Uterus (tissue), 4 donors: ENCODE measurements around the gene GPR161. TPM values are rescaled to one million over a fixed set of nuclear protein-coding genes. Genes with fewer than 3 reads are reported as not detected.

Experiments used
- DNase-seq, 2 donors: peaks; one replicate each; pipeline ENCODE4 v3.0.0-alpha.2; 2019 to 2020
- H3K27ac ChIP-seq, 2 donors: fragments of 200-600 bp; sonication (generic); 1 replicate in 1 of 2; 2 replicates in 1 of 2; pipeline ENCODE4 v1.5.1; 2016 to 2018
- H3K27me3 ChIP-seq, 2 donors: fragments of 200-600 bp; sonication (generic); one replicate each; pipeline ENCODE4 v1.5.1; 2018 to 2019; ENCODE audit warnings: control low read depth in 1 of 2
- H3K36me3 ChIP-seq, 2 donors: fragments of 200-600 bp; sonication (generic); one replicate each; pipeline ENCODE4 v1.5.1; 2019; ENCODE audit warnings: control low read depth in 1 of 2
- H3K4me1 ChIP-seq, 2 donors: fragments of 200-600 bp; sonication (generic); one replicate each; pipeline ENCODE4 v1.5.1; 2018 to 2019; ENCODE audit warnings: control low read depth in 1 of 2
- H3K4me3 ChIP-seq, 2 donors: fragments of 200-600 bp; sonication (generic); 1 replicate in 1 of 2; 2 replicates in 1 of 2; pipeline ENCODE4 v1.5.1; 2018 to 2019; ENCODE audit warnings: mild to moderate bottlenecking in 1 of 2
- H3K9me3 ChIP-seq, 2 donors: fragments of 200-600 bp; sonication (generic); one replicate each; pipeline ENCODE4 v1.5.1; 2019; ENCODE audit warnings: control low read depth in 1 of 2
- POLR2A ChIP-seq, 2 donors: fragments of 450-650 bp; IDR thresholded peaks; one replicate each; pipeline ENCODE4 v1.6.1; 2016; ENCODE audit warnings: antibody characterized with exemption in 2 of 2, mild to moderate bottlenecking in 1 of 2, moderate library complexity in 1 of 2
- intact Hi-C: fragments of 100-400 bp; cut with DNase I; formaldehyde crosslinking; loops from one replicate; pipeline ENCODE4 v1.15.1; 2023; ENCODE audit warnings: low total_unique reads
- total RNA-seq, 4 donors: library from RNA; depleted of rRNA in 3 of 4; stranded (reverse); fragments of >200 nt in 3 of 4; gene quantifications; one replicate each; pipeline versions ENCODE4 v1.1.0 to v1.2.4, GENCODE V29; 2014 to 2023
- TF ChIP-seq, protein P1 (sequence below), 4 experiments: fragments of 200-600 bp in 2 of 4; fragments of 450-650 bp in 2 of 4; sonication (generic) in 2 of 4; IDR thresholded peaks; one replicate each; pipeline ENCODE4 v1.5.1; 2016 to 2019; ENCODE audit warnings: antibody characterized with exemption in 4 of 4, mild to moderate bottlenecking in 2 of 4, moderate library complexity in 1 of 4
- donor health status: DM: yes; HTN: yes; CAD: no.

Gene GPR161
- total RNA-seq, 4 donors from 2014 or later, result 9.7 to 45.5 (median 37.6) TPM

DNA sequence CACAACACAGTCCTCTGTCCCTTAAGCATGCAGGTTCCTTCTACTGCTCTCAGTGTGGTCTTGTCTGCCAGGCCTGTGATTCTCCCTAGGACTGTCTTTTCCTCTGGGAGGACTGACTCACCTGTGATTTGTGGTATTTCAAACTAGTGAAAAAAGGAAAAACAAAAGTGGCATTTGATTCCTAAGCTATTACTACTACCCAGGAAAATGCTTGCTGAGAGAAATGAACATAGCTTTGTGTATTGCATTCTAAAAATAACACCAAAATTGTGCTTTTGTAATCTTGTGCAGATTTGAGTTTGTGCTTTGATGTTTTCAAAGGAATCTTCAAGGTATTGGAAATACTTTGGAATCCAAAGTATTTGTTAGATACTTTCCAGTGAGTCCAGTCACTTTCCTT is 57.0 kb downstream of the GPR161 start:
- TF ChIP-seq, protein P1, sequence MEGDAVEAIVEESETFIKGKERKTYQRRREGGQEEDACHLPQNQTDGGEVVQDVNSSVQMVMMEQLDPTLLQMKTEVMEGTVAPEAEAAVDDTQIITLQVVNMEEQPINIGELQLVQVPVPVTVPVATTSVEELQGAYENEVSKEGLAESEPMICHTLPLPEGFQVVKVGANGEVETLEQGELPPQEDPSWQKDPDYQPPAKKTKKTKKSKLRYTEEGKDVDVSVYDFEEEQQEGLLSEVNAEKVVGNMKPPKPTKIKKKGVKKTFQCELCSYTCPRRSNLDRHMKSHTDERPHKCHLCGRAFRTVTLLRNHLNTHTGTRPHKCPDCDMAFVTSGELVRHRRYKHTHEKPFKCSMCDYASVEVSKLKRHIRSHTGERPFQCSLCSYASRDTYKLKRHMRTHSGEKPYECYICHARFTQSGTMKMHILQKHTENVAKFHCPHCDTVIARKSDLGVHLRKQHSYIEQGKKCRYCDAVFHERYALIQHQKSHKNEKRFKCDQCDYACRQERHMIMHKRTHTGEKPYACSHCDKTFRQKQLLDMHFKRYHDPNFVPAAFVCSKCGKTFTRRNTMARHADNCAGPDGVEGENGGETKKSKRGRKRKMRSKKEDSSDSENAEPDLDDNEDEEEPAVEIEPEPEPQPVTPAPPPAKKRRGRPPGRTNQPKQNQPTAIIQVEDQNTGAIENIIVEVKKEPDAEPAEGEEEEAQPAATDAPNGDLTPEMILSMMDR (IDR thresholded peaks at IDR 0.05), result no peak
- TF ChIP-seq POLR2A (IDR thresholded peaks at IDR 0.05), result no peak
- H3K27ac ChIP-seq, result peak overlapping the region; percentile 38 to 46
- no peaks in the 10 kb centered on the region for H3K9me3 ChIP-seq
- H3K4me3 ChIP-seq, result no peak overlapping the region
- H3K36me3 ChIP-seq, result no peaks in the 10 kb centered on the region
- intact Hi-C loops, result loop anchor here (10.0 kb wide), 1 partner anchor 55 kb away; the partner anchor contains the start of gene GPR161
- no peaks in the 10 kb centered on the region for H3K27me3 ChIP-seq
- DNase-seq, result no peak
- H3K4me1 ChIP-seq, result no peaks in the 10 kb centered on the region

DNA sequence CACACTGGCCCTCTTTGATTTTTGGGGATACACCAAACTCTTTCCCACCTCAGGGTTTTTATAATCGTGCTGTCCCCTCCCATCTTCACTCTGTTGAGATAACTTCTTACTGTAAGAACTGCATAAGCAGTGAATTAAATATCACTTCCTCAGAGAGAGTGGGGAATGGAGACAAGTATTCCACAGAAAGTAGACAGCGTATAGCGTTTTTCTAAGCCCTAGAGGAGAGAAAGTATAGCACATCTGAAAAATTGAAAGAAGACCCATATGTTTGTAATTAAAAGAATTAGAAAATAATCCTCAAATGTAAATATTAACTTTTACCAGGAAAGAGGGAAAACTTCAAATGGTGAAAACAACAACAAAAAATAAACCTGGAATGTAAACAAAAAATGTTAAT is 67.3 kb downstream of the GPR161 start:
- H3K27ac ChIP-seq, result no peak overlapping the region
- TF ChIP-seq, protein P1 (IDR thresholded peaks at IDR 0.05), result no peak
- no peak for TF ChIP-seq POLR2A (IDR thresholded peaks at IDR 0.05)
- no peaks in the 10 kb centered on the region for H3K27me3 ChIP-seq
- intact Hi-C loops, result no loop called here
- DNase-seq, result no peak
- H3K4me1 ChIP-seq, result no peaks in the 10 kb centered on the region
- no peak overlapping the region for H3K4me3 ChIP-seq
- H3K36me3 ChIP-seq, result no peaks in the 10 kb centered on the region
- H3K9me3 ChIP-seq, result no peaks in the 10 kb centered on the region

DNA sequence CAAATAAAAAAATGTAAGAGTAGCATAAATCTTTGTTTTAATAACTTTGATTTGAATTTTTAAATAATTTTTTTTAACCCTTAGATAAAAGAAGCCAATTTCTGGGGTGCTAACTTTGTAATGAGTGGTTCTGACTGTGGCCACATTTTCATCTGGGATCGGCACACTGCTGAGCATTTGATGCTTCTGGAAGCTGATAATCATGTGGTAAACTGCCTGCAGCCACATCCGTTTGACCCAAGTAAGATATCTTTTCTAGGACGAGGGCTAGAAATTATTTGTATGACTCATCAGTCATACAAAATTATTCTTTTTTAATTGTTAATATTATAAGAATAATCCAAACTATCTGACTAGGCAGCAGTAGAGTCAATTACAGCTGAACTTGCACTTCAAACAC is 71.2 kb downstream of the GPR161 start:
- intact Hi-C loops, result no loop called here
- no peaks in the 10 kb centered on the region for H3K36me3 ChIP-seq

DNA sequence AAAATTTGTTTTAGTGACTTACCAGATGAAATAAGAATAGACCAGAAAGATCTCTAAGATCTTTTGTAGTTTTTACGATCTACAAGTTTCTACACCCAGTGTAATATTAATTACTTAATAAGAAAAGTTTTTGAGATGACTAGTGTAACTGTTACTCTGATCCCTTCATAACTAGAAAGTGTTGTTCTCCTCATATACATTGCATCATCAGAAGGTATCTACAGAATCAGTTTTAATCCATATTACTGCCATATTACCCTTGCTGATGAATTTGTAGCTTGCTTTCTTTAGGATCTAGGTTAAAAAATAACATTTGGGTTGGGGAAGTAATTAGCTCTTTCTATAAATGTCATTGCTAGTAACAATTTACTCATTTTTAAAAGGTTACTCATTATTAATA is 72.5 kb downstream of the GPR161 start:
- H3K4me1 ChIP-seq, result no peaks in the 10 kb centered on the region
- H3K27me3 ChIP-seq, result no peaks in the 10 kb centered on the region
- no peaks in the 10 kb centered on the region for H3K36me3 ChIP-seq
- H3K4me3 ChIP-seq, result no peak overlapping the region
- intact Hi-C loops, result no loop called here
- no peaks in the 10 kb centered on the region for H3K9me3 ChIP-seq
- no peak for DNase-seq
- H3K27ac ChIP-seq, result no peak overlapping the region
- TF ChIP-seq, protein P1 (IDR thresholded peaks at IDR 0.05), result no peak
- TF ChIP-seq POLR2A (IDR thresholded peaks at IDR 0.05), result no peak

More for the DNA sequence above, 71.2 kb downstream of the GPR161 start:
- H3K27ac ChIP-seq, result no peak overlapping the region
- no peak for DNase-seq
- no peak for TF ChIP-seq POLR2A (IDR thresholded peaks at IDR 0.05)
- TF ChIP-seq, protein P1 (IDR thresholded peaks at IDR 0.05), result no peak
- H3K9me3 ChIP-seq, result no peaks in the 10 kb centered on the region
- no peak overlapping the region for H3K4me3 ChIP-seq
- H3K27me3 ChIP-seq, result no peaks in the 10 kb centered on the region
- no peaks in the 10 kb centered on the region for H3K4me1 ChIP-seq

DNA sequence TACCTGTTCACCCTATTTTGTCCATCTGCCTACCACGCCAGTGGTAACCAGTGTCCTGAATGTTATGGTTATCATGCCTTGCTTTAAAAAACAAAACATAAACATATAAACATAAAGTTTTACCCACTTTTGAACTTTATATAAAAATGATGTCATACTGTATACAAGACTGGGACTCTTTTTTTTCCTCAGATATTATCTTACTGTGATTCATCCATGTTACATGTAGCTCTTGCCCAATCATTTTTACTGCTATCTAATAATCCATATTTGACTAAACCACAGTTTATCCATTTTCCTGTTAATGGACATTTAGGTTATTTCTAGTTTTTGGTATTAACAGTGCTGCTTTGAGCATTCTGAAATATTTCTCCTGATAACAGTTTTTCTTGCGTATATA is 78.8 kb downstream of the GPR161 start:
- intact Hi-C loops, result no loop called here
- H3K27me3 ChIP-seq, result no peaks in the 10 kb centered on the region
- H3K4me1 ChIP-seq, result no peaks in the 10 kb centered on the region
- H3K9me3 ChIP-seq, result no peaks in the 10 kb centered on the region
- TF ChIP-seq POLR2A (IDR thresholded peaks at IDR 0.05), result no peak
- TF ChIP-seq, protein P1 (IDR thresholded peaks at IDR 0.05), result no peak
- H3K27ac ChIP-seq, result no peak overlapping the region
- no peak for DNase-seq
- H3K36me3 ChIP-seq, result no peaks in the 10 kb centered on the region
- H3K4me3 ChIP-seq, result no peak overlapping the region
